Measurements from ENCODE around the gene TK1.

DNA sequence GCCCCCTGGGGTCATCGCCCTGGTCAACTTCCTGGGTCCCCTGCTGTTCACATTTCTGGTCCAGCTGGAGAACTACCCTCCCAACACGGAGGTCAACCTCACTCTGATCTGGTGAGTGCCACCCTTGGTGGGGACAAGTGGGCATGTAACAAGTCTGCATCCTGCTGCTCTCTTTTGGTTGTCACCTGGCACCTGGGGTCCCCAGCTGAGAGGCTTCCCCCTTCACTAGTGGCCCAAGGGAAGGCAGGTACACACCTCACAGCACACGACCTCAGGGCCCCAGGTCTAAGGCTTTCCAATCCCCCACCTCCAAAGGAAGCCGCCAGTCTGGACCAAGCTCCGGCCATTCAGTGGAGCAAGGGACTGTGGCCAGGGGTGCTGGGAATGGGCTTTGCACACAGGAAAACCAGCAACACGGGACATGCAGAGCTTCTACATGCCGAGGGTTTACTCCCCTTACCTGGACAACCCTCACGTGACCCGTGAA is 51.9 kb downstream of the TK1 start:
- TF ChIP-seq, protein P1, sequence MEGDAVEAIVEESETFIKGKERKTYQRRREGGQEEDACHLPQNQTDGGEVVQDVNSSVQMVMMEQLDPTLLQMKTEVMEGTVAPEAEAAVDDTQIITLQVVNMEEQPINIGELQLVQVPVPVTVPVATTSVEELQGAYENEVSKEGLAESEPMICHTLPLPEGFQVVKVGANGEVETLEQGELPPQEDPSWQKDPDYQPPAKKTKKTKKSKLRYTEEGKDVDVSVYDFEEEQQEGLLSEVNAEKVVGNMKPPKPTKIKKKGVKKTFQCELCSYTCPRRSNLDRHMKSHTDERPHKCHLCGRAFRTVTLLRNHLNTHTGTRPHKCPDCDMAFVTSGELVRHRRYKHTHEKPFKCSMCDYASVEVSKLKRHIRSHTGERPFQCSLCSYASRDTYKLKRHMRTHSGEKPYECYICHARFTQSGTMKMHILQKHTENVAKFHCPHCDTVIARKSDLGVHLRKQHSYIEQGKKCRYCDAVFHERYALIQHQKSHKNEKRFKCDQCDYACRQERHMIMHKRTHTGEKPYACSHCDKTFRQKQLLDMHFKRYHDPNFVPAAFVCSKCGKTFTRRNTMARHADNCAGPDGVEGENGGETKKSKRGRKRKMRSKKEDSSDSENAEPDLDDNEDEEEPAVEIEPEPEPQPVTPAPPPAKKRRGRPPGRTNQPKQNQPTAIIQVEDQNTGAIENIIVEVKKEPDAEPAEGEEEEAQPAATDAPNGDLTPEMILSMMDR (IDR thresholded peaks at IDR 0.05; ENCODE audit: low read length), result no peak
- no peak for TF ChIP-seq EZH2phosphoT487 (IDR thresholded peaks at IDR 0.05; ENCODE audit: low read length)
- no peak for TF ChIP-seq EZH2 (optimal IDR thresholded peaks at IDR 0.05; ENCODE audit: low read depth, low read length)
